CD4-positive, alpha-beta T cell treated with Interleukin-17A for 4 hours (primary cell): ENCODE measurements around the gene CSRNP2.

Source experiments
- DNase-seq: peaks from one replicate; pipeline ENCODE4 v3.0.0-alpha.2; 2020; ENCODE audit warnings: mixed read lengths

CSRNP2 gene

GRCh38 chr12:51076236-51076930 lies 7.0 kb downstream of the CSRNP2 start:
- peak; percentile 9 for DNase-seq

- no peak for DNase-seq
Measured at GRCh38 chr12:51075390-51075789, 8.0 kb downstream of the CSRNP2 start.

- no peak for DNase-seq
Measured at GRCh38 chr12:51071663-51072062, 11.7 kb downstream of the CSRNP2 start.

GRCh38 chr12:51070004-51070403 lies 13.4 kb downstream of the CSRNP2 start:
- no peak for DNase-seq

GRCh38 chr12:51067771-51068170 lies 15.6 kb downstream of the CSRNP2 start:
- no peak for DNase-seq

- DNase-seq: no peak
Measured at GRCh38 chr12:51067229-51067628, 16.2 kb downstream of the CSRNP2 start.

- DNase-seq: no peak
Measured at GRCh38 chr12:51065530-51065929, 17.9 kb downstream of the CSRNP2 start.

- DNase-seq: no peak
Measured at GRCh38 chr12:51062631-51063397, 20.6 kb downstream of the CSRNP2 start.

- DNase-seq: no peak
Measured at GRCh38 chr12:51059086-51059485, 24.3 kb downstream of the CSRNP2 start.

- DNase-seq: no peak
Measured at GRCh38 chr12:51056242-51056641, 27.2 kb downstream of the CSRNP2 start.

GRCh38 chr12:51055060-51055459 lies 28.3 kb downstream of the CSRNP2 start:
- no peak for DNase-seq

GRCh38 chr12:51051787-51052186 lies 31.6 kb downstream of the CSRNP2 start:
- no peak for DNase-seq

- no peak for DNase-seq
Measured at GRCh38 chr12:51049525-51049924, 33.9 kb downstream of the CSRNP2 start.

- DNase-seq: no peak
Measured at GRCh38 chr12:51048661-51049251, 34.6 kb downstream of the CSRNP2 start.

GRCh38 chr12:51047655-51048540 lies 35.5 kb downstream of the CSRNP2 start, which contains the start of gene LETMD1:
TSS of gene LETMD1 (plus strand) at chr12:51048327. CDS start at chr12:51048357, 30 bp downstream.
- DNase-seq: peak; percentile 88

GRCh38 chr12:51036279-51036678 lies 47.1 kb downstream of the CSRNP2 start:
- no peak for DNase-seq

- DNase-seq: no peak
Measured at GRCh38 chr12:51033457-51034089, 49.8 kb downstream of the CSRNP2 start.

- no peak for DNase-seq
Measured at GRCh38 chr12:51033048-51033447, 50.3 kb downstream of the CSRNP2 start.

- no peak for DNase-seq
Measured at GRCh38 chr12:51028813-51029150, 54.6 kb downstream of the CSRNP2 start.

GRCh38 chr12:51028126-51028812 lies 55.1 kb downstream of the CSRNP2 start:
- DNase-seq: peak; percentile 29

GRCh38 chr12:51027342-51027835 lies 56.0 kb downstream of the CSRNP2 start:
- DNase-seq: no peak
